B cell (primary cell): Measurements from ENCODE around the gene RARB. TPM values are rescaled to one million over a fixed set of nuclear protein-coding genes. Genes with fewer than 3 reads are reported as not detected.

Experiments
- ATAC-seq: fragments of 200-7000 bp; cut with Tn5 transposase; one replicate; pipeline ENCODE4 v1.10.0; 2021; ENCODE audit warnings: low read depth, mild to moderate bottlenecking, moderate number of reproducible peaks, moderate library complexity
- CTCF ChIA-PET: fragments of 350-600 bp; sonication (Branson Sonifier 250); formaldehyde crosslinking; loops from one replicate; lab custom pipeline; 2021; ENCODE audit warnings: antibody characterized with exemption, inconsistent platforms; lab: Charles Lee
- POLR2A ChIA-PET: fragments of 350-600 bp; sonication (Branson Sonifier 250); formaldehyde crosslinking; loops from one replicate; lab custom pipeline; 2021; ENCODE audit warnings: antibody characterized with exemption; lab: Charles Lee
- DNase-seq: peaks from one replicate; pipeline ENCODE4 v3.0.0; 2013
- H2AFZ ChIP-seq: 2 replicates; pipeline ENCODE4 v1.6.1; 2012; ENCODE audit warnings: mild to moderate bottlenecking, low read depth, low read length; ENCODE audit not compliant: insufficient read depth, poor library complexity, severe bottlenecking
- H3K27ac ChIP-seq, 2 donors: 1 replicate in 1 of 2; 2 replicates in 1 of 2; pipeline ENCODE4 v1.5.1; 2012 to 2013; ENCODE audit warnings: low read length in 2 of 2, mild to moderate bottlenecking in 2 of 2, moderate library complexity in 1 of 2
- H3K27me3 ChIP-seq, 4 experiments: fragments of 200-600 bp in 1 of 4; sonication (generic) in 1 of 4; replicated peaks in 1 of 4; 1 replicate in 2 of 4; 2 replicates in 2 of 4; pipeline versions ENCODE4 v1.6.1 to v1.7.0; 2013 to 2016; ENCODE audit warnings: low read length in 3 of 4, mild to moderate bottlenecking in 2 of 4, mixed read lengths in 1 of 4, moderate library complexity in 1 of 4; ENCODE audit not compliant: insufficient read depth in 4 of 4, control insufficient read depth in 3 of 4; ENCODE audit errors: control extremely low read depth in 1 of 4
- H3K36me3 ChIP-seq, 2 experiments: replicated peaks in 1 of 2; 1 replicate in 1 of 2; 2 replicates in 1 of 2; pipeline versions ENCODE4 v1.6.1 to v1.7.1; 2013; ENCODE audit warnings: low read length in 1 of 2; ENCODE audit not compliant: insufficient read depth in 2 of 2, control insufficient read depth in 1 of 2; ENCODE audit errors: control extremely low read depth in 1 of 2, extremely low read depth in 1 of 2
- H3K4me1 ChIP-seq, 2 donors: fragments of 200-600 bp in 1 of 2; sonication (generic) in 1 of 2; 1 replicate in 1 of 2; 2 replicates in 1 of 2; pipeline versions ENCODE4 v1.5.1 to v1.6.1; 2013 to 2017; ENCODE audit warnings: low read length in 2 of 2; ENCODE audit not compliant: control insufficient read depth in 2 of 2, insufficient read depth in 2 of 2
- H3K4me2 ChIP-seq: replicated peaks from 2 replicates; pipeline ENCODE3; 2012; ENCODE audit warnings: mild to moderate bottlenecking, low read depth, low read length; ENCODE audit not compliant: poor library complexity, severe bottlenecking
- H3K4me3 ChIP-seq, 5 experiments: fragments of 200-600 bp in 1 of 5; sonication (generic) in 1 of 5; 1 replicate in 3 of 5; 2 replicates in 2 of 5; pipeline versions ENCODE4 v1.5.1 to v1.7.0; 2011 to 2016; ENCODE audit warnings: low read length in 4 of 5, mild to moderate bottlenecking in 4 of 5, low read depth in 2 of 5, control low read depth in 1 of 5, moderate library complexity in 1 of 5; ENCODE audit not compliant: insufficient read depth in 1 of 5; ENCODE audit errors: control extremely low read depth in 1 of 5, extremely low read depth in 1 of 5
- H3K79me2 ChIP-seq: fragments of 200-600 bp; sonication (generic); one replicate; pipeline ENCODE4 v1.6.0; 2016; ENCODE audit warnings: low read length; ENCODE audit not compliant: control insufficient read depth, insufficient read depth
- H3K9ac ChIP-seq: fragments of 200-600 bp; sonication (generic); 2 replicates; pipeline ENCODE4 v1.6.1; 2017; ENCODE audit warnings: mild to moderate bottlenecking, low read length, moderate library complexity
- H3K9me3 ChIP-seq, 3 donors: one replicate each; pipeline versions ENCODE4 v1.6.1 to v1.7.1; 2013; ENCODE audit warnings: low read length in 2 of 3; ENCODE audit not compliant: control insufficient read depth in 2 of 3, insufficient read depth in 1 of 3; ENCODE audit errors: control extremely low read depth in 1 of 3
- H4K20me1 ChIP-seq: 2 replicates; pipeline ENCODE4 v1.6.0; 2012; ENCODE audit warnings: mild to moderate bottlenecking, low read length; ENCODE audit not compliant: insufficient read depth, control insufficient read depth, poor library complexity, severe bottlenecking
- H3K27ac Mint-ChIP-seq: one replicate; pipeline ENCODE4 v1.8.0; 2021; ENCODE audit warnings: mixed read lengths
- H3K27me3 Mint-ChIP-seq: one replicate; pipeline ENCODE4 v1.8.0; 2021; ENCODE audit warnings: mixed read lengths
- H3K4me1 Mint-ChIP-seq: one replicate; pipeline ENCODE4 v1.8.0; 2021; ENCODE audit warnings: mixed read lengths
- H3K4me3 Mint-ChIP-seq: one replicate; pipeline ENCODE4 v1.8.0; 2021; ENCODE audit warnings: mixed read lengths
- H3K9me3 Mint-ChIP-seq: one replicate; pipeline ENCODE4 v1.8.0; 2022; ENCODE audit warnings: mixed read lengths; ENCODE audit not compliant: insufficient read depth
- EZH2 ChIP-seq: IDR thresholded peaks from 2 replicates; pipeline ENCODE4 v1.6.1; 2012; ENCODE audit warnings: borderline replicate concordance, low read depth, mild to moderate bottlenecking, moderate library complexity, low read length; ENCODE audit not compliant: insufficient read depth, poor library complexity, severe bottlenecking
- WGBS: methylation state at CpG from one replicate; pipeline ENCODE4 v1.1.5; 2013; ENCODE audit warnings: missing lambda C conversion rate; ENCODE audit not compliant: insufficient coverage; 5-methylcytosine and 5-hydroxymethylcytosine counted together
- intact Hi-C: fragments of 100-400 bp; cut with micrococcal nuclease; formaldehyde crosslinking; loops from one replicate; pipeline ENCODE4 v1.10.0; 2022
- polyA plus RNA-seq: library from polyadenylated mRNA; depleted of rRNA; stranded (reverse); fragments of >200 nt; gene quantifications from 2 replicates; pipeline ENCODE4 v1.2.3, GENCODE V29; 2012
- total RNA-seq, 2 donors: library from RNA; stranded (reverse); fragments of 120-200 nt in 1 of 2; gene quantifications; 1 replicate in 1 of 2; 2 replicates in 1 of 2; pipeline versions ENCODE4 v1.2.3 to v1.2.4, GENCODE V29; 2013 to 2022
- TF ChIP-seq, protein P1 (sequence below): fragments of 200-600 bp; IDR thresholded peaks from one replicate; pipeline ENCODE4 v1.8.0; 2022; ENCODE audit warnings: antibody characterized with exemption, mild to moderate bottlenecking

Gene RARB
- total and polyA plus RNA-seq, 2 donors (not counting 1 experiment from before 2014, with no cell fraction given): not detected

DNA sequence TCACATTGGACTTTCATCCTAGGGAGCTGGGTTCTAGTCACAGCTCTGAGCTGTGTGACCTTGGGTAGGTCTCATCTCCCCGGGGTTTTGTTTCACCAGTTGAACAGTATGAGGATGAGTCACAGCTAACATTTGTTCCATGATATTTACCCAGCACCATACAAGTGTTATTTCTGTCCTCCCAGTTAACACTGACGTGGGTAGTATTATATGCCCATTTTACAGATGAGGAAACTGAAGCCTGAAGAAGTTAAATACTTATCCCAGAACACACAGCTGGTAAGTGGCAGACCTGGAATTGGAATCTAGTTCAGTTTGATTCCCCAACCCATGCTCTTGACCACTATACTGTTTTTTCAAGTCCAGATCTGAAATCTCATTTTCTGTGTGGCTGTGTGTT is 908 bp upstream of the RARB start:
- no peaks in the 10 kb centered on the region for H3K79me2 ChIP-seq
- H3K4me2 ChIP-seq: no peak overlapping the region
- no peaks in the 10 kb centered on the region for H3K36me3 ChIP-seq
- H3K27me3 ChIP-seq: peaks cover 0 to 23% (median 14%) of the 10 kb centered on the region in 4 experiments
- H3K4me3 ChIP-seq: no peak overlapping the region
- ChIA-PET POLR2A (no interaction called here), CTCF (no interaction called here)
- H3K27ac ChIP-seq: no peak overlapping the region
- no peaks in the 10 kb centered on the region for H4K20me1 ChIP-seq
- no peak for TF ChIP-seq EZH2
- TF ChIP-seq, protein P1, sequence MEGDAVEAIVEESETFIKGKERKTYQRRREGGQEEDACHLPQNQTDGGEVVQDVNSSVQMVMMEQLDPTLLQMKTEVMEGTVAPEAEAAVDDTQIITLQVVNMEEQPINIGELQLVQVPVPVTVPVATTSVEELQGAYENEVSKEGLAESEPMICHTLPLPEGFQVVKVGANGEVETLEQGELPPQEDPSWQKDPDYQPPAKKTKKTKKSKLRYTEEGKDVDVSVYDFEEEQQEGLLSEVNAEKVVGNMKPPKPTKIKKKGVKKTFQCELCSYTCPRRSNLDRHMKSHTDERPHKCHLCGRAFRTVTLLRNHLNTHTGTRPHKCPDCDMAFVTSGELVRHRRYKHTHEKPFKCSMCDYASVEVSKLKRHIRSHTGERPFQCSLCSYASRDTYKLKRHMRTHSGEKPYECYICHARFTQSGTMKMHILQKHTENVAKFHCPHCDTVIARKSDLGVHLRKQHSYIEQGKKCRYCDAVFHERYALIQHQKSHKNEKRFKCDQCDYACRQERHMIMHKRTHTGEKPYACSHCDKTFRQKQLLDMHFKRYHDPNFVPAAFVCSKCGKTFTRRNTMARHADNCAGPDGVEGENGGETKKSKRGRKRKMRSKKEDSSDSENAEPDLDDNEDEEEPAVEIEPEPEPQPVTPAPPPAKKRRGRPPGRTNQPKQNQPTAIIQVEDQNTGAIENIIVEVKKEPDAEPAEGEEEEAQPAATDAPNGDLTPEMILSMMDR: no peak
- no peaks in the 10 kb centered on the region for H3K4me1 ChIP-seq
- WGBS: no CpG with 5 or more reads among the region's 2 CpGs
- no peak overlapping the region for H3K27ac Mint-ChIP-seq
- intact Hi-C loops: no loop called here
- H3K9me3 ChIP-seq: no peaks in the 10 kb centered on the region
- DNase-seq (no peak), ATAC-seq (no peak)
- peaks cover 3% of the 10 kb centered on the region for H3K4me1 Mint-ChIP-seq
- H3K9ac ChIP-seq: no peak overlapping the region
- H3K27me3 Mint-ChIP-seq: peaks cover 34% of the 10 kb centered on the region
- no peaks in the 10 kb centered on the region for H3K9me3 Mint-ChIP-seq
- no peak overlapping the region for H2AFZ ChIP-seq
- no peak overlapping the region for H3K4me3 Mint-ChIP-seq

DNA sequence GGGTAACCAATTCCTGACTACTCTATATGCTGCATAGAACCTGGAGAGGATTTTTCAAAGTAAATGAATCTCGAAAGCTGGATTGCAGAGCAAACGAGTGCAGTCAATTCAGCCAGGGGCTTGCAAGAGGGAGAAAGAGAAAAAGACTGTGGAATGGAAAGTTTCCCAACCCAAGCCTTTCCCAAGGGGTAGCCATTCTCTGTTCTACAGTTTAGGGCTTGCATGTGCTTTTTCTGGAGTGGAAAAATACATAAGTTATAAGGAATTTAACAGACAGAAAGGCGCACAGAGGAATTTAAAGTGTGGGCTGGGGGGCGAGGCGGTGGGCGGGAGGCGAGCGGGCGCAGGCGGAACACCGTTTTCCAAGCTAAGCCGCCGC is 511 bp upstream of the RARB start:
- no peak overlapping the region for H3K4me3 Mint-ChIP-seq
- Histone ChIP-seq H4K20me1 (no peaks in the 10 kb centered on the region), H3K36me3 (no peaks in the 10 kb centered on the region), H3K4me1 (no peaks in the 10 kb centered on the region), H3K79me2 (no peaks in the 10 kb centered on the region), H3K4me3 (no peak overlapping the region), H3K9me3 (no peaks in the 10 kb centered on the region), H3K27me3 (peaks cover 0 to 23% (median 14%) of the 10 kb centered on the region in 4 experiments), H2AFZ (no peak overlapping the region), H3K4me2 (no peak overlapping the region), H3K9ac (no peak overlapping the region), H3K27ac (no peak overlapping the region)
- DNase-seq (no peak), ATAC-seq (no peak)
- ChIA-PET CTCF (no interaction called here), POLR2A (no interaction called here)
- H3K27ac Mint-ChIP-seq: no peak overlapping the region
- H3K4me1 Mint-ChIP-seq: peaks cover 3% of the 10 kb centered on the region
- intact Hi-C loops: no loop called here
- WGBS: 8% methylated on average over 7 of the region's 13 CpGs
- peaks cover 34% of the 10 kb centered on the region for H3K27me3 Mint-ChIP-seq
- H3K9me3 Mint-ChIP-seq: no peaks in the 10 kb centered on the region
- TF ChIP-seq, protein P1: no peak
- no peak for TF ChIP-seq EZH2
